ENCODE data around the gene RSBN1L.
"Not testable (repeated sequence)": the region's sequence is repeated elsewhere in the genome, so short reads cannot be mapped to it uniquely, and the experiment has no call there.

The RSBN1L gene

DNA sequence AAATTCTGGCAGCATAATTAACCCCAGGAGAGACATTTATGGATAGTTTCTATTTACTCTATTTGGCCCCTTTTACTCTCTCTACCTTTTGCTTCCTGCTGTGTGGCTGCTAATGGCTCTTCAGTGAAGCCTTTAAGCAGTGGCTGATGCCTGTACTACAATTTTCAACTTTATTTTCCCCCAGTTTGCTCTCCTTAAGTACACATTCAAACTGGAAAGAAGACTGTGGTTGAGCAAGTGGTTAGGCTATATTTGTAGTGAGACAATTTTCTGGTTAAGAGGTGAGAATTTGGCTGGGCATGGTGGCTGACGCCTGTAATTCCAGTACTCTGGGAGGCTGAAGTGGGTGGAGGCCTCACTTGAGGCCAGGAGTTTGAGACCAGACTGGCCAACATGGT, 8.5 kb upstream of the RSBN1L start:
- DNase-seq (ENCODE audit: low read depth) = no peak

GRCh38 chr7:77690289-77690688, 6.0 kb upstream of the RSBN1L start:
- DNase-seq (ENCODE audit: low read depth) = no peak

GRCh38 chr7:77691892-77692491, 4.3 kb upstream of the RSBN1L start:
- DNase-seq (ENCODE audit: low read depth) = no peak

GRCh38 chr7:77693830-77694583, 2.3 kb upstream of the RSBN1L start:
- DNase-seq (ENCODE audit: low read depth) = no peak

DNA sequence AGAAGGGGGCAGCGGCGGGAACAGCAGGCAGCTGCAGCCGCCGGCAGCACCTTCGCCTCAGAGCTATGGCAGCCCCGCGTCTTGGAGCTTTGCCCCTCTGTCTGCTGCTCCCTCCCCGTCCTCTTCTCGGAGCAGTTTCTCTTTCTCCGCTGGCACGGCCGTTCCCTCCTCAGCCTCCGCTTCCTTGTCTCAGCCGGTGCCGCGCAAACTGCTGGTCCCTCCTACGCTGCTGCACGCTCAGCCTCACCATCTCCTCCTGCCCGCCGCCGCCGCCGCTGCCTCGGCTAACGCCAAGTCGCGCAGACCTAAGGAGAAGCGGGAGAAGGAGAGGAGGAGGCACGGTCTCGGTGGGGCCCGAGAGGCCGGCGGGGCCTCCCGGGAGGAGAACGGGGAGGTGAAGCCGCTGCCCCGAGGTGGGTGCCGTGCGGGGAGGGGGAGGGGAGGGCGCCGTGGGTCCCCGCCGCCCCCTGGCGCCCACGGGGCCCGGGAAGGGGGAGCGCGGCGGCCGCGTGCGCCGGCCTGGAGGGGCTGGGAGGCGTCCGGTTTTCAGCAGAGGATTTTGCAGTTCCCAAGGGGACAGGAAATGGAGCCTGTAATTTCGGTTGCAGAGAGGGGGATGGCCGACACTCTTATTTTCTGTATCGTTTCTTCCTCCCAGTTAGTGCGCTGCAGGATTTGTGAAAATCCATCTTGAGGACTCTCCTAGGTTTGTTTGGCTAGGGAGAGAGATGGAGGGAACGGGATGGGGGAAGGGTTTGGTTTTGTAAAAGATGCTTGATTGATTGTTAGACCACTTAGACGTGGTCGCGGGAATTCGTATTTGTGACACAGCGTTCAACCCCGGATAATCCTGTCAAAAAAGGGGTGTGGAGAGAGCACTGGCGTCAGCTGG, 630 bp downstream of the RSBN1L start:
- peak; percentile 34 for DNase-seq (ENCODE audit: low read depth)

DNA sequence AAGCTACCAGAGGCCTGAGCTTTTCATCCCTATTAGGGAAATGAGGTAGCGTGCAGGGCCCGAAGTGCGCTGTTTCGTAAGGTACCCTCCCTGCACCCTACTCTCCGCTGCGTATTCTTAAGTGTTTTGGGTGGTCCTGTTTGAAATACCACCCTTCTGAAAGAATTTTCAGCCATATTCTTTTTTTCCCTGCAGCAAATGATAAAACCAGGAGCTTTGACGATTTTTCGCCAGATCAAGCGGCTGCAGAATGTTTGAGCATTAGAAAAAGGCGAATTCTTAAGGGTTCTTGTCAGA, 1.2 kb downstream of the RSBN1L start:
- no peak for DNase-seq (ENCODE audit: low read depth)

DNA sequence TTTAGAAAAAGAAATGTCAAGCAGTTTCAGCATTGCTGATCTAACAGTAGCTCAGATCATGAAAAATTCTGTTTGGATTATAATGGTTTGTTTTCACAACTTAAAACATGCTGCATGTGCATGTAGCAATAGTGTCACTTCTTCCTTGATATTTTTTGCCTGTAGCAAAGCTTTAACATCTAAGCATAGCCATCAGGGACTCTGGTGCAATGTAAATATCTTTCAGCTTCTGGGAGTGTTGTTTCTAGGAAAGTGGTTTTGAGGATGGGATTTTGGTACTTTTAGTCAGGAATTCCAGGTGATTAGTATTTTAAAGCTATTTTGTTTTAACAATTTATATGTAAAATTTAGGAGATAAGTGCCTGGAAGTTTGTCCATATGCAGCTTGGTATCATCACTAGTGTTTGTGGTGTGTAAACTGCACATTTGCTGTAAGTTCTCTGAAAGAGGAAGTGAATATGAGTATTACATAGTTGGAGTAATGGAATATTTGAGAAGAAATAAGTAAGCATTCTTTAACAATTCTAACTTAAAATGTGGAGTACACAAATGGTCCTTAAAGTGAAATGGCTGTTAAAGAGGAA, 1.9 kb downstream of the RSBN1L start:
- DNase-seq (ENCODE audit: low read depth) = no peak

- no peak for DNase-seq (ENCODE audit: low read depth)
Measured at GRCh38 chr7:77699056-77699455, 2.8 kb downstream of the RSBN1L start.

DNA sequence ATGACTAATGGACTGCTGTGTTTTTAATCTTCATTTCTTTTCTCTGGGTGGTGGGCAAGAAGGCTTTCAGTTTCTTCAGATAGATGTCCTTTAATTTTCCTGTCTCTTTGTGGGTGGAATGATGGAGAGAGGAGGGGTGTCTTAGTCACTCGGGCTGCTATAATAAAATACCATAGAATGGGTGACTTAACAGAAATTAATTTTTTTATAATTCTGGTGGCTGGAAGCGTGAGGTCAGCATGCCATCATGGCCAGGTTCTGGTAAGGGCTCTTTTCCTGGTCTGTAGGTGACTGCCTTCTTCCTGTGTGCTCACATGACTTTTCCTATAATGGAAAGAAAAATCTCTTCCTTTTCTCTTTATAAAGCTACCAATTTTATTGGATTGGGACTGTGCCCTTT, 6.3 kb downstream of the RSBN1L start:
- DNase-seq (ENCODE audit: low read depth) = no peak

- DNase-seq (ENCODE audit: low read depth) = no peak
Measured at GRCh38 chr7:77702968-77703472, 6.8 kb downstream of the RSBN1L start.

- not testable (repeated sequence) for DNase-seq (ENCODE audit: low read depth)
Measured at GRCh38 chr7:77703669-77704068, 7.4 kb downstream of the RSBN1L start.

GRCh38 chr7:77707504-77707992, 11.3 kb downstream of the RSBN1L start:
- DNase-seq (ENCODE audit: low read depth) = no peak

- no peak for DNase-seq (ENCODE audit: low read depth)
Measured at GRCh38 chr7:77710067-77710466, 13.8 kb downstream of the RSBN1L start.

DNA sequence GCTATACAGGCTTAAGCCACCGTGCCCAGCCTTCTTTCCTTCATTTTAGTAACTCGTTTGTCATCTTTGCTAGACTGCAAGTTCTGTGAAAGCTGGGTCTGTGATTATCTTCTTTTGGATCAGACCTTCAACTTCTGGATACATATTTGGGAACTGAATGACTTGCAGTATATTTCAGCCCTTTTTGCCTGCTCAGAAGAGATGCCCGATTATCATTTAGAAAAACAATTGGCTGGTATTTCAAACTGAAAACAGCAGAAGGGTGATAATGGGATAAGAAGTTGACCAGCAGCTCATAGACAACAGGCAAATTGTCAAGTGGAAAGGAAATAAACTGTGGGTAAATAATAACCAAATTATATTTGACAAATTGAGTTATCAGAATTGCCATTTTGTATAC, 14.6 kb downstream of the RSBN1L start:
- DNase-seq (ENCODE audit: low read depth) = no peak

DNA sequence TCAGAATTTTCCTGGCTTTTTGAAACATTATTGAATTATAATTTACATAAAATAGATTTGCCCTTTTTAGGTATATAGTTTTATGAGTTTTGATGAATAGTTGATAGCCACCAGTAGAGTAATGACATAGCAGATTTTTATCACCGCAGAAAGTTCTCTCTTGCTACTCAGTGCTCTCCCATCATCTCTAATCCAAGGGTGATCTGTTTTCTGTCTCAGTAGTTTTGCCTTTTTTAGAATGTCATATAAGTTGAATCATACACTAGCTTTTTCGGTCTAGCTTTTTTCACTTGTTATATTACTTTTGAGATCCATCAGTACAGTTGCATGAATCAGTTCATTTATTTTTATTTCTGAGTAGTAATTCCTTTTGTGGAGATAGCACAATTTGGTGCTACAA, 17.9 kb downstream of the RSBN1L start:
- DNase-seq (ENCODE audit: low read depth) = no peak

DNA sequence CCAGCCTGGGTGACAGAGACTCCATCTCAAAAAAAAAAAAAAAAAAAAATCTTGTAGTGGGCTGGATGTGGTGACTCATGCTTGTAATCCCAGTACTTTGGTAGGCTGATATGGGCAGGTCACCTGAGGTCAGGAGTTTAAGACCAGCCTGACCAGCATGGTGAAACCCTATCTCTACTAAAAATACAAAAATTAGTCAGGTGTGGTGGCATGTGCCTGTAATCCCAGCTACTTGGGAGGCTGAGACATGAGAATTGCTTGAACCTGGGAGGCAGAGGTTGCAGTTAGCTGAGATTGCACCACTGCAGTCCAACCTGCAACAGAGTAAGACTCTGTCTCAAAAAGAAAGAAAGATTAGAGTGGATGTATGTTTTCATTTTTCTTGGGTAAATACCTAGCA, 18.7 kb downstream of the RSBN1L start:
- not testable (repeated sequence) for DNase-seq (ENCODE audit: low read depth)

DNA sequence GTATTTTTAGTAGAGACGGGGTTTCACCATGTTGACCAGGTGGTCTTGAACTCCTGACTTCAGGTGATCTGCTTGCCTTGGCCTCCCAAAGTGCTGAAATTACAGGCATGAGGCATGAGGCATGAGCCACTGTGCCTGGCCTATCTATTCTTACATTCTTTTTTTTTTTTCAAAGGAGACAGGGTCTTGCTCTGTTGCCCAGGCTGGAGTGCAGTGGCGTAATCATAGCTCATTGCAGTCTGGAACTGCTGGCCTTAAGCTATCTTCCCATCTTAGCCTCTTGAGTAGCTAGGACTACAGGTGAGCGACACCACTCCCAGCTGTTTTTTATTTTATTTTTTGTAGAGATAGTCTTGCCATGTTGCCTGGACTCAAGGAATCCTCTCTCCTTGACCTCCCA, 20.5 kb downstream of the RSBN1L start:
- DNase-seq (ENCODE audit: low read depth) = no peak

- not testable (repeated sequence) for DNase-seq (ENCODE audit: low read depth)
Measured at GRCh38 chr7:77717566-77717965, 21.3 kb downstream of the RSBN1L start.

- no peak for DNase-seq (ENCODE audit: low read depth)
Measured at GRCh38 chr7:77727527-77727926, 31.3 kb downstream of the RSBN1L start.

- DNase-seq (ENCODE audit: low read depth) = peak; percentile 6
Measured at GRCh38 chr7:77727936-77728701, 31.9 kb downstream of the RSBN1L start.

DNA sequence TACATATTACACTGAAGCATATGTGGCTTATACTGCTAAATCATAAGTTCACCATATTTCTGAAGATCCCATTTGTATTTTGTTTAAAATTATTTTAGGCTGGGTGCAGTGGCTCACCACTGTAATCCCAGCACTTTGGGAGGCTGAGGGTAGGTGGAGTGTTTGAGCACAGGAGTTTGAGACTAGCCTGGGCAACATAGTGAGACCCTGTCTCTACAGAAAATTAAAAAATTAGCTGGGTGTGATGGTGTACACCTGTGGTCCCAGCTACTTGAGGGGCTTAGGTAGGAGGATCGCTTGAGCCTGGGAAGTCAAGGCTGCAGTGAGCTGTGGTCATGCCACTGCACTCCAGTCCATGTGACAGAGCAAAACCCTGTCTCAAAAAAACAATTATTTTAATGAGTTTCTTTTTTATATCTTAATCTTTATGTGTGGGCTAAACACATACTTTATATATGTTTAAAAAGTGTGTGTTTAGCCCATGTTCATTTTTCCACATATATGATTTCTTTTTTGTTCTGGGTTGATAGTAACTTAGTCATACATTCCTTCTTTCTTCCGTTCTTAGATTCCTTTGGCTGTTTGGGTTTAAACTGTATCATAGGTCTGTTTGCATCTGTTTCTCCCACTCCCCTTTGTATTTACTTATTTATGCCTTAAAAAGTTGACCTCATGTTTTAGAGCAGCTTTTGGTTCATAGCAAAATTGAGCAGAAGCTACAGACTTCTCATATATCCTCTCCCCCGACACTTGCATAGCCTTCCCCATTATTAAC, 33.5 kb downstream of the RSBN1L start:
- no peak for DNase-seq (ENCODE audit: low read depth)

All from T follicular helper cell (primary cell).